Upper lobe of left lung (tissue), 4 donors: Measurements from ENCODE around the gene NALCN.

Experiments used
- EP300 ChIP-seq, 4 donors: sonication (generic); formaldehyde crosslinking; IDR thresholded peaks; one replicate each; pipeline ENCODE4 v1.5.1; 2017; ENCODE audit warnings: antibody characterized with exemption in 4 of 4, control low read depth in 2 of 4
- POLR2A ChIP-seq, 4 donors: fragments of 450-650 bp; IDR thresholded peaks; one replicate each; pipeline ENCODE4 v1.5.1; 2016 to 2017; ENCODE audit warnings: antibody characterized with exemption in 4 of 4, mild to moderate bottlenecking in 2 of 4
- POLR2AphosphoS5 ChIP-seq, 2 donors: sonication (generic); formaldehyde crosslinking; IDR thresholded peaks; one replicate each; pipeline ENCODE4 v1.5.1; 2017; ENCODE audit warnings: antibody characterized with exemption in 2 of 2
- TF ChIP-seq, protein P1 (sequence below), 6 experiments: fragments of 450-650 bp in 4 of 6; fragments of 200-600 bp in 2 of 6; sonication (generic) in 2 of 6; IDR thresholded peaks; one replicate each; pipeline ENCODE4 v1.5.1; 2016 to 2019; ENCODE audit warnings: antibody characterized with exemption in 6 of 6

DNA sequence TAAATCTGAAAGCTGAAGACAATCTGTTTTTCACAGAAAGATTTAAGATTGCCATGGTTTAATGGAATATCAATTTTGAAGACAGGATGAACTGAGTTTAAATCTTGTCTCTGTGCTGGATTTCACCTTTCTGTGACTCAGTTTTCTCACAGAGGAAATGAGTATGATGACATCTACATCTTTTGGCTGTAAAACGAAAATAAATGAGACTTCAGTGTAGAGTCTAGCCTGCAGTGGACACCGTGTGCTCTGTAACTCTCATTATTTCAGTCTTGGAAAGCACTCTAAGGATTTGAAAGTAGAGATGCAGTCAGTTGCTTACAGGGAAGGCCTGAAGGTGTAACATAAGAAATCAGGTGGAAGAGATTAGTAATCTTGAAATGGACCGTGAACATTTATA is 150.4 kb downstream of the NALCN start:
- TF ChIP-seq, protein P1, sequence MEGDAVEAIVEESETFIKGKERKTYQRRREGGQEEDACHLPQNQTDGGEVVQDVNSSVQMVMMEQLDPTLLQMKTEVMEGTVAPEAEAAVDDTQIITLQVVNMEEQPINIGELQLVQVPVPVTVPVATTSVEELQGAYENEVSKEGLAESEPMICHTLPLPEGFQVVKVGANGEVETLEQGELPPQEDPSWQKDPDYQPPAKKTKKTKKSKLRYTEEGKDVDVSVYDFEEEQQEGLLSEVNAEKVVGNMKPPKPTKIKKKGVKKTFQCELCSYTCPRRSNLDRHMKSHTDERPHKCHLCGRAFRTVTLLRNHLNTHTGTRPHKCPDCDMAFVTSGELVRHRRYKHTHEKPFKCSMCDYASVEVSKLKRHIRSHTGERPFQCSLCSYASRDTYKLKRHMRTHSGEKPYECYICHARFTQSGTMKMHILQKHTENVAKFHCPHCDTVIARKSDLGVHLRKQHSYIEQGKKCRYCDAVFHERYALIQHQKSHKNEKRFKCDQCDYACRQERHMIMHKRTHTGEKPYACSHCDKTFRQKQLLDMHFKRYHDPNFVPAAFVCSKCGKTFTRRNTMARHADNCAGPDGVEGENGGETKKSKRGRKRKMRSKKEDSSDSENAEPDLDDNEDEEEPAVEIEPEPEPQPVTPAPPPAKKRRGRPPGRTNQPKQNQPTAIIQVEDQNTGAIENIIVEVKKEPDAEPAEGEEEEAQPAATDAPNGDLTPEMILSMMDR (IDR thresholded peaks at IDR 0.05), result no peak
- TF ChIP-seq POLR2A (IDR thresholded peaks at IDR 0.05) (no peak), POLR2AphosphoS5 (IDR thresholded peaks at IDR 0.05) (no peak), EP300 (IDR thresholded peaks at IDR 0.05) (no peak)
